ENCODE measurements around the gene PCDHGA5.
A peak's percentile ranks its signal among the peaks of the same experiment; 100 is the strongest.

Gene PCDHGA5

GRCh38 chr5:141362719-141363118 lies 1.2 kb upstream of the PCDHGA5 start:
- H3K4me3 ChIP-seq (ENCODE audit: severe bottlenecking) = no peak overlapping the region
- ATAC-seq (ENCODE audit: low read depth) = no peak
- peaks cover 18% of the 10 kb centered on the region for H3K9me3 ChIP-seq (ENCODE audit: severe bottlenecking)
- TF ChIP-seq CTCF (IDR thresholded peaks at IDR 0.05; ENCODE audit: poor library complexity, severe bottlenecking) = no peak
- H3K27me3 ChIP-seq (ENCODE audit: insufficient read depth, poor library complexity, severe bottlenecking) = peaks cover 97% of the 10 kb centered on the region
- H3K4me1 ChIP-seq (ENCODE audit: insufficient read depth, poor library complexity, severe bottlenecking) = peaks cover 3% of the 10 kb centered on the region
- H3K27ac ChIP-seq (ENCODE audit: poor library complexity, severe bottlenecking) = no peak overlapping the region
- DNase-seq (ENCODE audit: low spot score) = no peak
- H3K36me3 ChIP-seq (ENCODE audit: low read depth) = no peaks in the 10 kb centered on the region

- TF ChIP-seq CTCF (IDR thresholded peaks at IDR 0.05; ENCODE audit: poor library complexity, severe bottlenecking) = no peak
- DNase-seq (ENCODE audit: low spot score) (no peak), ATAC-seq (ENCODE audit: low read depth) (no peak)
- Histone ChIP-seq H3K27me3 (ENCODE audit: insufficient read depth, poor library complexity, severe bottlenecking) (peaks cover 97% of the 10 kb centered on the region), H3K9me3 (ENCODE audit: severe bottlenecking) (peaks cover 18% of the 10 kb centered on the region), H3K27ac (ENCODE audit: poor library complexity, severe bottlenecking) (no peak overlapping the region), H3K4me1 (ENCODE audit: insufficient read depth, poor library complexity, severe bottlenecking) (no peaks in the 10 kb centered on the region), H3K36me3 (ENCODE audit: low read depth) (no peaks in the 10 kb centered on the region), H3K4me3 (ENCODE audit: severe bottlenecking) (no peak overlapping the region)
Observed at GRCh38 chr5:141366016-141366896, 2.3 kb downstream of the PCDHGA5 start.

GRCh38 chr5:141369994-141370848 lies 6.3 kb downstream of the PCDHGA5 start, which contains the start of gene PCDHGB3:
Gene PCDHGB3, plus strand, starts transcription at chr5:141370242. Its CDS starts 153 bp downstream, at chr5:141370395.
- H3K4me3 ChIP-seq (ENCODE audit: severe bottlenecking) = no peak within 1 kb of the TSS
- DNase-seq (ENCODE audit: low spot score) = no peak
- H3K9me3 ChIP-seq (ENCODE audit: severe bottlenecking) = peaks cover 2% of the 10 kb centered on the region
- TF ChIP-seq CTCF (IDR thresholded peaks at IDR 0.05; ENCODE audit: poor library complexity, severe bottlenecking) = peak; percentile 57
- H3K27ac ChIP-seq (ENCODE audit: poor library complexity, severe bottlenecking) = no peak within 1 kb of the TSS
- peaks cover 82% of the 10 kb centered on the region for H3K27me3 ChIP-seq (ENCODE audit: insufficient read depth, poor library complexity, severe bottlenecking)
- no peaks in the 10 kb centered on the region for H3K36me3 ChIP-seq (ENCODE audit: low read depth)
- peak; percentile 75 for ATAC-seq (ENCODE audit: low read depth)
- no peaks in the 10 kb centered on the region for H3K4me1 ChIP-seq (ENCODE audit: insufficient read depth, poor library complexity, severe bottlenecking)

GRCh38 chr5:141371572-141372475 lies 7.9 kb downstream of the PCDHGA5 start:
- H3K9me3 ChIP-seq (ENCODE audit: severe bottlenecking) = no peaks in the 10 kb centered on the region
- ATAC-seq (ENCODE audit: low read depth) = no peak
- no peak for TF ChIP-seq CTCF (IDR thresholded peaks at IDR 0.05; ENCODE audit: poor library complexity, severe bottlenecking)

More at GRCh38 chr5:141371572-141372475, 7.9 kb downstream of the PCDHGA5 start:
- Histone ChIP-seq H3K27ac (ENCODE audit: poor library complexity, severe bottlenecking) (no peak overlapping the region), H3K36me3 (ENCODE audit: low read depth) (no peaks in the 10 kb centered on the region), H3K4me3 (ENCODE audit: severe bottlenecking) (no peak overlapping the region), H3K27me3 (ENCODE audit: insufficient read depth, poor library complexity, severe bottlenecking) (peaks cover 66% of the 10 kb centered on the region), H3K4me1 (ENCODE audit: insufficient read depth, poor library complexity, severe bottlenecking) (no peaks in the 10 kb centered on the region)
- DNase-seq (ENCODE audit: low spot score) = no peak

All from RWPE2 (cell line).